Measurements from ENCODE around the gene KCNJ5.

The KCNJ5 gene

DNA sequence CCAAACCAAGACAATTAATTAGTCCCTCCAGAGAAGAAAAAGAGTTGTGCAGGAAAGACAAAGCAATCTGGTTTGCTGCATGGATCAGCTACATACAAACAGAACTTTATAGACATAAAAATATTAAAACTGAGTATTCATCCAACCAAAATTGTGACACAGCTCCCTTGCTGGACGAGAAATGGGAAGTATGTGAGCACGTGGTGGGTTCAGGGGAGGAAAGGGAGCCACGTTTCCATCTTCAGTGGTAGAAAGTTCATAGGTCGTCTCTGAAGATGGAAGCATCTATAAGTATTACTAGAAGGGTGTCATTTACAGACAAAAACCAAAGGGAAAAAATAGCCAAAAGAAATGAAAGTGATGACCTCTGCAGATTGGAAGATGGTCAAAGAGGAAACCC is 7.1 kb upstream of the KCNJ5 start:
- Histone ChIP-seq H2BK15ac (ENCODE audit: low read depth, poor library complexity, severe bottlenecking) (no peak overlapping the region), H3K4me2 (ENCODE audit: low read length, poor library complexity, severe bottlenecking) (no peak overlapping the region), H3K4me1 (ENCODE audit: control insufficient read depth, insufficient read depth, low read depth, low read length) (no peaks in the 10 kb centered on the region), H4K91ac (ENCODE audit: low read length) (no peak overlapping the region), H2AK5ac (ENCODE audit: low read length, severe bottlenecking) (no peak overlapping the region), H2BK120ac (ENCODE audit: low read depth, low read length) (no peak overlapping the region), H3K79me1 (replicated peaks; ENCODE audit: low read length, poor library complexity, severe bottlenecking) (no peaks in the 10 kb centered on the region), H3K4me3 (ENCODE audit: insufficient read depth in 1 of 2, low read depth in 1 of 2, low read length in 2 of 2) (no peak overlapping the region), H4K8ac (ENCODE audit: low read length) (no peak overlapping the region), H3K4ac (ENCODE audit: low read depth in 1 of 2, low read length in 2 of 2) (no peak overlapping the region), H3K14ac (ENCODE audit: low read length in 2 of 2) (no peak overlapping the region), H2AFZ (ENCODE audit: low read depth, low read length) (no peak overlapping the region), H3K23ac (ENCODE audit: low read length in 2 of 2) (no peak overlapping the region), H3K18ac (ENCODE audit: low read depth in 1 of 2, low read length in 2 of 2) (no peak overlapping the region), H2BK12ac (ENCODE audit: low read length in 2 of 2) (no peak overlapping the region), H3K27ac (ENCODE audit: low read length, poor library complexity, severe bottlenecking) (no peak overlapping the region), H3K27me3 (ENCODE audit: control insufficient read depth in 1 of 2, insufficient read depth in 1 of 2, low read length in 2 of 2) (peaks cover 72 to 74% of the 10 kb centered on the region in 2 experiments), H2BK5ac (ENCODE audit: low read depth, low read length, poor library complexity, severe bottlenecking) (no peak overlapping the region), H3K9me3 (ENCODE audit: control insufficient read depth, low read length) (no peaks in the 10 kb centered on the region), H3K36me3 (ENCODE audit: control insufficient read depth in 1 of 2, insufficient read depth in 2 of 2, low read depth in 1 of 2, low read length in 2 of 2) (no peaks in the 10 kb centered on the region), H3K9ac (ENCODE audit: low read length) (no peak overlapping the region)
- DNase-seq: no peak
- 51% methylated on average over 4 of the region's 4 CpGs for WGBS

DNA sequence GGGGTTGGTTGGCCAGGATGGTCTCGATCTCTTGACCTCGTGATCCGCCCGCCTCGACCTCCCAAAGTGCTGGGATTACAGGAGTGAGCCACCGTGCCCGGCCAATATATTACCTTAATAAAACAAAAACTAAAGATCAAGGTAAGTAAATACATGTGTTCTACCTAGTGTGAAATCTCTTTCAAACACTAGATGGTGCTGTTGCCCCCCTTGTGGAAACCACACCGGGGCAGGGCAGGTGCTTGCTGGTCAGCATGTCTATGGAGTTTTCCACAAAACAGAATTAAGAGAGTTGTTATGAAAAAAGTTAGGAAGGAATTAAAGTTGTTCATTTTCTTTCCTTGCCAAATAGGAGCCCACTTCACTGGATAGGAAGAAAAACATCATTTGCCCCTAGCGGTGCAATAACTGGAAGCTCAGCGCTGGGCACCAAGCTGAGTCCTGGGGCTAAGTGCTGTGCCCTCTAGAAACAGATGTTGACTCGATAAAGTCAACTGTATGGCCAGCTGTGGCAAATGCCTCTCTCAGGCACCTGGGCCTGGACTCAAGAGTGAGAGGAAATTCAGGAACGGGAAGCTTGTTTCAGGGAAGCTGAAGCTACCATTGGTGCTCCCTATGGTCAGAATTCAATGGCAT is 6.3 kb upstream of the KCNJ5 start:
- Histone ChIP-seq H3K4ac (ENCODE audit: low read depth in 1 of 2, low read length in 2 of 2) (no peak overlapping the region), H4K91ac (ENCODE audit: low read length) (no peak overlapping the region), H2AK5ac (ENCODE audit: low read length, severe bottlenecking) (no peak overlapping the region), H3K4me1 (ENCODE audit: control insufficient read depth, insufficient read depth, low read depth, low read length) (no peaks in the 10 kb centered on the region), H3K79me1 (replicated peaks; ENCODE audit: low read length, poor library complexity, severe bottlenecking) (no peaks in the 10 kb centered on the region), H2AFZ (ENCODE audit: low read depth, low read length) (no peak overlapping the region), H3K27ac (ENCODE audit: low read length, poor library complexity, severe bottlenecking) (no peak overlapping the region), H3K14ac (ENCODE audit: low read length in 2 of 2) (no peak overlapping the region), H2BK5ac (ENCODE audit: low read depth, low read length, poor library complexity, severe bottlenecking) (no peak overlapping the region), H3K9me3 (ENCODE audit: control insufficient read depth, low read length) (no peaks in the 10 kb centered on the region), H3K27me3 (ENCODE audit: control insufficient read depth in 1 of 2, insufficient read depth in 1 of 2, low read length in 2 of 2) (peaks cover 76 to 77% of the 10 kb centered on the region in 2 experiments), H3K18ac (ENCODE audit: low read depth in 1 of 2, low read length in 2 of 2) (no peak overlapping the region), H2BK120ac (ENCODE audit: low read depth, low read length) (no peak overlapping the region), H3K9ac (ENCODE audit: low read length) (no peak overlapping the region), H3K36me3 (ENCODE audit: control insufficient read depth in 1 of 2, insufficient read depth in 2 of 2, low read depth in 1 of 2, low read length in 2 of 2) (no peaks in the 10 kb centered on the region), H3K4me3 (ENCODE audit: insufficient read depth in 1 of 2, low read depth in 1 of 2, low read length in 2 of 2) (no peak overlapping the region), H3K4me2 (ENCODE audit: low read length, poor library complexity, severe bottlenecking) (no peak overlapping the region), H2BK12ac (ENCODE audit: low read length in 2 of 2) (no peak overlapping the region), H4K8ac (ENCODE audit: low read length) (no peak overlapping the region), H3K23ac (ENCODE audit: low read length in 2 of 2) (no peak overlapping the region), H2BK15ac (ENCODE audit: low read depth, poor library complexity, severe bottlenecking) (no peak overlapping the region)
- peak; percentile 62 for DNase-seq
- WGBS: 53% methylated on average over 6 of the region's 12 CpGs

DNA sequence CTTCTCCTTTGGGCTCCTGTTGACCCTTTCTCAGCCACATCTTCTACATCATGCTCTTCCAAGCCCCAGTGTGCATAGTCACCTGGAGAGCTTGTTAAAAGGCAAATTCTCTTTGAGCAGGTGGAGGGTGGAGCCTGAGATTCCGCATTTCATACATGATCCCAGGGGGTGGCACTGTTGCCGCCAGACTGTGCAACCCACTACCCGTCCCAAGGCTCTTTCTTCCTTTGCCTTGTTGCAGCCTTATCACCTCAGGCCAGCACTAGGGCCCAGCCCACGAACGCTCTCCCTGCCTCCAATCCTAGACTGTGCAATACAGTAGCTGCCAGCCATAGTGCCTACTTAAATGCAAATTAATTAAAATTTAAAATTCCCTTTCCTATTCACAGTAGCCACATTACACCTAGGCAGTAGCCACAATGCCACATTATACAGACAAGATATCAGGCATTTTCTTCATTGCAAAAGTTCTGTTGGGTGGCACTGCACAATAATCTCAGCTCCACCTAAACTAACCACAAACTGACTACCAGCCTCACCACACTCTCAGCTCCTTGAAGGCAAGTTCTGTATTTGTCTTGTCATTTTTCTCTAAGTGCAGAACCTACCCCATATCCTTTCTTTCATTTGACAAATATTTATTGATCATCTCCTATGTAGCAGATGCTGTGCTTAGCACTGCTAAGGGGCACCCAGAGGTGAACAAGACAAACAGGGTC is 4.6 kb upstream of the KCNJ5 start:
- Histone ChIP-seq H3K14ac (ENCODE audit: low read length in 2 of 2) (no peak overlapping the region), H3K9me3 (ENCODE audit: control insufficient read depth, low read length) (no peaks in the 10 kb centered on the region), H3K4me2 (ENCODE audit: low read length, poor library complexity, severe bottlenecking) (no peak overlapping the region), H3K27ac (ENCODE audit: low read length, poor library complexity, severe bottlenecking) (no peak overlapping the region), H2AK5ac (ENCODE audit: low read length, severe bottlenecking) (no peak overlapping the region), H3K27me3 (ENCODE audit: control insufficient read depth in 1 of 2, insufficient read depth in 1 of 2, low read length in 2 of 2) (peaks cover 77 to 81% of the 10 kb centered on the region in 2 experiments), H3K36me3 (ENCODE audit: control insufficient read depth in 1 of 2, insufficient read depth in 2 of 2, low read depth in 1 of 2, low read length in 2 of 2) (no peaks in the 10 kb centered on the region), H3K18ac (ENCODE audit: low read depth in 1 of 2, low read length in 2 of 2) (no peak overlapping the region), H3K9ac (ENCODE audit: low read length) (no peak overlapping the region), H3K23ac (ENCODE audit: low read length in 2 of 2) (no peak overlapping the region), H4K8ac (ENCODE audit: low read length) (no peak overlapping the region), H3K4me1 (ENCODE audit: control insufficient read depth, insufficient read depth, low read depth, low read length) (peaks cover 10% of the 10 kb centered on the region), H2BK5ac (ENCODE audit: low read depth, low read length, poor library complexity, severe bottlenecking) (no peak overlapping the region), H2BK12ac (ENCODE audit: low read length in 2 of 2) (no peak overlapping the region), H3K4me3 (ENCODE audit: insufficient read depth in 1 of 2, low read depth in 1 of 2, low read length in 2 of 2) (no peak overlapping the region), H3K79me1 (replicated peaks; ENCODE audit: low read length, poor library complexity, severe bottlenecking) (no peaks in the 10 kb centered on the region), H4K91ac (ENCODE audit: low read length) (no peak overlapping the region), H3K4ac (ENCODE audit: low read depth in 1 of 2, low read length in 2 of 2) (no peak overlapping the region), H2BK15ac (ENCODE audit: low read depth, poor library complexity, severe bottlenecking) (no peak overlapping the region), H2BK120ac (ENCODE audit: low read depth, low read length) (no peak overlapping the region), H2AFZ (ENCODE audit: low read depth, low read length) (no peak overlapping the region)
- no peak for DNase-seq
- WGBS: 46% methylated on average over 5 of the region's 5 CpGs

DNA sequence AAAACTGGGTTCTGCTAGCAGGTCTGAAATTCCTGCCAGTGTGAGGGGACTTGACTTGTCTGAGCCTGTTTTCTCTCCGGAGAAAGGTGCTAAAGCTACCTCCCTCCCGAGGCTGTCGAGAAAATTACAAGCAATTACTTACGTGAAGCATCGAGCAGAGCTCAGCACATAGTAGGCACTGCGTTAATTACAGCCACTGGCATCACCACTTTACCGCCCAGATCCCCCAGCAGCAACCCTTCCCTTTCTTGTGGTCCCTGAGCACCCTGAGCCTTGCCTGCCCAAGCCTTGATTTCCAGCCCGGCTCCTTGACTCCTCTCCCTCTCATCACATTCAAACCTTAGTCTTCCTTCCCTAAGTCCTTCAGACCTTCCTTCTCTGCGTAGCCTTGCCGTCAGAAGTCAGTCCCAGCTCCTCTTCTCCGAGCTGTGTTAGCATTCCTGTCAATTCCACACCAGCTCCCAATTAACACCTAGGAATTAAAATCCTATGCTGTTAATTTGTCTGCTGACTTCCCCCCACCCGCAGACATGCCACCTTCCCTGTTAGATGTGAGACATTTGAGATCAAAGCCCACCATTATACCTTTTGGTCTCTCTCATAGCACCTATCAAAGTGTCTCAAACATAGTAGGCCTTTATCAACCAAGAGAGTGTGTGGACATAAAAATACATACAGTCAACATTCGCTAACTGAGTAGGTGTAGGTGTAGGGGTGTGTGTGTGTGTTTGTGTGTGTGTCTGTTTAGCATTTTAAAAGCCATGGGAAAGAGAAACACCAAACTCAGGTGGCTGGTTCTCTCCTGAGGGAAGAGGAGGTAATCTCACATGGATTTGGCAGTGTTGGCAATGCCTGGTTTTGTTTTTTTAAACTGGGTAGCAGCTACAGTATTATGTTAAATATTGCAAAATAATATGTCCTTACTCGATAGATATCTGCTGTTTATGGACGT is 2.8 kb upstream of the KCNJ5 start:
- Histone ChIP-seq H3K4me2 (ENCODE audit: low read length, poor library complexity, severe bottlenecking) (no peak overlapping the region), H3K9me3 (ENCODE audit: control insufficient read depth, low read length) (no peaks in the 10 kb centered on the region), H3K4me3 (ENCODE audit: insufficient read depth in 1 of 2, low read depth in 1 of 2, low read length in 2 of 2) (no peak overlapping the region), H4K91ac (ENCODE audit: low read length) (no peak overlapping the region), H3K18ac (ENCODE audit: low read depth in 1 of 2, low read length in 2 of 2) (no peak overlapping the region), H4K8ac (ENCODE audit: low read length) (no peak overlapping the region), H3K4me1 (ENCODE audit: control insufficient read depth, insufficient read depth, low read depth, low read length) (peaks cover 10% of the 10 kb centered on the region), H3K14ac (ENCODE audit: low read length in 2 of 2) (no peak overlapping the region), H3K36me3 (ENCODE audit: control insufficient read depth in 1 of 2, insufficient read depth in 2 of 2, low read depth in 1 of 2, low read length in 2 of 2) (no peaks in the 10 kb centered on the region), H2BK120ac (ENCODE audit: low read depth, low read length) (no peak overlapping the region), H3K23ac (ENCODE audit: low read length in 2 of 2) (no peak overlapping the region), H3K27ac (ENCODE audit: low read length, poor library complexity, severe bottlenecking) (no peak overlapping the region), H2AFZ (ENCODE audit: low read depth, low read length) (no peak overlapping the region), H3K4ac (ENCODE audit: low read depth in 1 of 2, low read length in 2 of 2) (no peak overlapping the region), H3K27me3 (ENCODE audit: control insufficient read depth in 1 of 2, insufficient read depth in 1 of 2, low read length in 2 of 2) (peaks cover 66 to 79% of the 10 kb centered on the region in 2 experiments), H2AK5ac (ENCODE audit: low read length, severe bottlenecking) (no peak overlapping the region), H2BK5ac (ENCODE audit: low read depth, low read length, poor library complexity, severe bottlenecking) (no peak overlapping the region), H3K79me1 (replicated peaks; ENCODE audit: low read length, poor library complexity, severe bottlenecking) (no peaks in the 10 kb centered on the region), H3K9ac (ENCODE audit: low read length) (no peak overlapping the region), H2BK12ac (ENCODE audit: low read length in 2 of 2) (no peak overlapping the region), H2BK15ac (ENCODE audit: low read depth, poor library complexity, severe bottlenecking) (no peak overlapping the region)
- DNase-seq: no peak
- WGBS: 28% methylated on average over 13 of the region's 15 CpGs
